ENCODE measurements around the gene MLX. TPM values are rescaled to one million over a fixed set of nuclear protein-coding genes. Genes with fewer than 3 reads are reported as not detected.

MLX gene
- total RNA-seq, 1 experiment from 2014 or later = 45.3 TPM

DNA sequence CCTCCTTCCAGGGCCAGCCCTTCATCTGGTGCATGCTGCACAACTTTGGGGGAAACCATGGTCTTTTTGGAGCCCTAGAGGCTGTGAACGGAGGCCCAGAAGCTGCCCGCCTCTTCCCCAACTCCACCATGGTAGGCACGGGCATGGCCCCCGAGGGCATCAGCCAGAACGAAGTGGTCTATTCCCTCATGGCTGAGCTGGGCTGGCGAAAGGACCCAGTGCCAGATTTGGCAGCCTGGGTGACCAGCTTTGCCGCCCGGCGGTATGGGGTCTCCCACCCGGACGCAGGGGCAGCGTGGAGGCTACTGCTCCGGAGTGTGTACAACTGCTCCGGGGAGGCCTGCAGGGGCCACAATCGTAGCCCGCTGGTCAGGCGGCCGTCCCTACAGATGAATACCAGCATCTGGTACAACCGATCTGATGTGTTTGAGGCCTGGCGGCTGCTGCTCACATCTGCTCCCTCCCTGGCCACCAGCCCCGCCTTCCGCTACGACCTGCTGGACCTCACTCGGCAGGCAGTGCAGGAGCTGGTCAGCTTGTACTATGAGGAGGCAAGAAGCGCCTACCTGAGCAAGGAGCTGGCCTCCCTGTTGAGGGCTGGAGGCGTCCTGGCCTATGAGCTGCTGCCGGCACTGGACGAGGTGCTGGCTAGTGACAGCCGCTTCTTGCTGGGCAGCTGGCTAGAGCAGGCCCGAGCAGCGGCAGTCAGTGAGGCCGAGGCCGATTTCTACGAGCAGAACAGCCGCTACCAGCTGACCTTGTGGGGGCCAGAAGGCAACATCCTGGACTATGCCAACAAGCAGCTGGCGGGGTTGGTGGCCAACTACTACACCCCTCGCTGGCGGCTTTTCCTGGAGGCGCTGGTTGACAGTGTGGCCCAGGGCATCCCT is 23.5 kb upstream of the MLX start:
- Histone ChIP-seq H3K9ac (ENCODE audit: extremely low read depth, insufficient read length, low read length) (no peak overlapping the region), H2BK120ac (ENCODE audit: low read depth, low read length, poor library complexity, severe bottlenecking) (no peak overlapping the region), H3K27me3 (ENCODE audit: insufficient read depth, low read length) (no peaks in the 10 kb centered on the region), H2BK12ac (ENCODE audit: insufficient read length, low read depth, low read length) (no peak overlapping the region), H3K79me1 (ENCODE audit: insufficient read depth, low read depth, low read length, poor library complexity, severe bottlenecking) (no peaks in the 10 kb centered on the region), H4K91ac (ENCODE audit: insufficient read length, low read depth, low read length) (no peak overlapping the region), H3T11ph (ENCODE audit: low read length) (no peak overlapping the region), H3K9me3 (ENCODE audit: control insufficient read depth, low read depth, low read length) (no peaks in the 10 kb centered on the region), H3K23ac (ENCODE audit: insufficient read length, low read depth, low read length) (no peak overlapping the region), H3K4ac (ENCODE audit: low read depth, low read length) (no peak overlapping the region), H2BK15ac (ENCODE audit: low read depth, low read length) (no peak overlapping the region), H3K14ac (ENCODE audit: insufficient read depth, low read length) (no peak overlapping the region; the same call in 1 of the 2 replicates), H2AK5ac (ENCODE audit: insufficient read length, low read length) (no peak overlapping the region), H3K27ac (ENCODE audit: insufficient read length, low read depth, low read length) (no peak overlapping the region), H2AFZ (ENCODE audit: low read length) (no peak overlapping the region), H2BK5ac (ENCODE audit: insufficient read length, low read length) (no peak overlapping the region), H4K5ac (ENCODE audit: insufficient read length, low read depth, low read length) (no peak overlapping the region), H3K56ac (ENCODE audit: insufficient read length, low read depth, low read length) (no peak overlapping the region), H2BK20ac (ENCODE audit: low read depth, low read length, poor library complexity, severe bottlenecking) (no peak overlapping the region), H4K8ac (replicated peaks; ENCODE audit: insufficient read length, low read depth, low read length) (no peak overlapping the region), H4K20me1 (ENCODE audit: control insufficient read depth, insufficient read depth, insufficient read length) (no peaks in the 10 kb centered on the region), H3K18ac (ENCODE audit: insufficient read length, low read depth, low read length) (no peak overlapping the region), H3K79me2 (ENCODE audit: insufficient read depth, low read length) (no peaks in the 10 kb centered on the region), H3K4me2 (ENCODE audit: insufficient read depth, insufficient read length, low read length) (no peak overlapping the region), H3K4me1 (ENCODE audit: insufficient read depth, low read length) (no peaks in the 10 kb centered on the region), H3K23me2 (ENCODE audit: insufficient read length, low read depth, low read length, poor library complexity, severe bottlenecking) (peaks cover 5% of the 10 kb centered on the region)
- Mint-ChIP-seq H3K27ac (no peak overlapping the region), H3K4me3 (no peak overlapping the region), H3K9me3 (no peaks in the 10 kb centered on the region), H3K4me1 (peaks cover 0 to 3% of the 10 kb centered on the region in 2 experiments; a peak in 2 of 4 replicates), H3K27me3 (ENCODE audit: low read depth) (no peaks in the 10 kb centered on the region; the same call in 1 of the 2 replicates), H3K36me3 (ENCODE audit: insufficient read depth in 1 of 3, low read depth in 3 of 3) (peaks cover 2 to 29% (median 27%) of the 10 kb centered on the region in 3 experiments; a peak in 6 of 7 replicates)
- no CpG with 5 or more reads among the region's 39 CpGs for WGBS (ENCODE audit: extremely low coverage, insufficient read length, low lambda C conversion rate)
- no peak for DNase-seq
- TF ChIP-seq, protein P1, sequence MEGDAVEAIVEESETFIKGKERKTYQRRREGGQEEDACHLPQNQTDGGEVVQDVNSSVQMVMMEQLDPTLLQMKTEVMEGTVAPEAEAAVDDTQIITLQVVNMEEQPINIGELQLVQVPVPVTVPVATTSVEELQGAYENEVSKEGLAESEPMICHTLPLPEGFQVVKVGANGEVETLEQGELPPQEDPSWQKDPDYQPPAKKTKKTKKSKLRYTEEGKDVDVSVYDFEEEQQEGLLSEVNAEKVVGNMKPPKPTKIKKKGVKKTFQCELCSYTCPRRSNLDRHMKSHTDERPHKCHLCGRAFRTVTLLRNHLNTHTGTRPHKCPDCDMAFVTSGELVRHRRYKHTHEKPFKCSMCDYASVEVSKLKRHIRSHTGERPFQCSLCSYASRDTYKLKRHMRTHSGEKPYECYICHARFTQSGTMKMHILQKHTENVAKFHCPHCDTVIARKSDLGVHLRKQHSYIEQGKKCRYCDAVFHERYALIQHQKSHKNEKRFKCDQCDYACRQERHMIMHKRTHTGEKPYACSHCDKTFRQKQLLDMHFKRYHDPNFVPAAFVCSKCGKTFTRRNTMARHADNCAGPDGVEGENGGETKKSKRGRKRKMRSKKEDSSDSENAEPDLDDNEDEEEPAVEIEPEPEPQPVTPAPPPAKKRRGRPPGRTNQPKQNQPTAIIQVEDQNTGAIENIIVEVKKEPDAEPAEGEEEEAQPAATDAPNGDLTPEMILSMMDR (conservative IDR thresholded peaks at IDR 0.05) = no peak
